HepG2 (cell line): ENCODE measurements around the gene MNX1. TPM values are rescaled to one million over a fixed set of nuclear protein-coding genes. Genes with fewer than 3 reads are reported as not detected.

Source experiments
- ATAC-seq: fragments of 200-7000 bp; cut with Tn5 transposase; 3 replicates; pipeline ENCODE4 v1.9.1; 2020; ENCODE audit warnings: mild to moderate bottlenecking, moderate library complexity
- BruUV-seq: library from RNA; stranded (reverse); fragments of 400-500 nt; replicated peaks from 2 replicates; lab custom pipeline; 2021; lab: Mats Ljungman, UMichigan
- CTCF ChIA-PET: fragments of 300-600 bp; formaldehyde crosslinking; extraction: SDS; loops from one replicate; lab custom pipeline; 2021; ENCODE audit warnings: low total read pairs, inconsistent platforms, low intra/inter-chr PET ratio; lab: Yijun Ruan, JAX
- POLR2A ChIA-PET: fragments of 350-600 bp; sonication (Branson Sonifier 250); formaldehyde crosslinking; loops from one replicate; lab custom pipeline; 2020; ENCODE audit warnings: antibody characterized with exemption, inconsistent platforms; lab: Yijun Ruan, JAX
- DNase-seq: peaks from one replicate; pipeline ENCODE4 v3.0.0-alpha.2; 2015; ENCODE audit warnings: low spot score
- FAIRE-seq: peaks from 3 replicates; lab custom pipeline; 2011; peaks lifted over from hg19 to GRCh38; lab: Jason Lieb, UNC
- H2AFZ ChIP-seq: one replicate; pipeline ENCODE4 v1.6.1; 2011; ENCODE audit warnings: low read length, inconsistent platforms
- H3K27ac ChIP-seq: fragments of 300-600 bp; 3 replicates; pipeline ENCODE4 v1.8.0; 2011; ENCODE audit warnings: mixed run types, mild to moderate bottlenecking, mixed read lengths, low read length, inconsistent platforms; ENCODE audit not compliant: insufficient read depth; ENCODE audit errors: extremely low read length
- H3K27me3 ChIP-seq, 2 experiments: fragments of 200-600 bp in 1 of 2; 2 replicates in 1 of 2; 3 replicates in 1 of 2; pipeline versions ENCODE4 v1.6.0 to v1.8.0; 2011; ENCODE audit warnings: low read length in 2 of 2, mild to moderate bottlenecking in 2 of 2, moderate library complexity in 2 of 2, inconsistent platforms in 1 of 2; ENCODE audit not compliant: insufficient read depth in 2 of 2, control insufficient read depth in 1 of 2
- H3K36me3 ChIP-seq, 2 experiments: fragments of 200-600 bp in 1 of 2; replicated peaks in 1 of 2; 2 replicates in 1 of 2; 3 replicates in 1 of 2; pipeline versions ENCODE4 v1.5.1 to v1.8.0; 2011; ENCODE audit warnings: low read length in 2 of 2, inconsistent platforms in 1 of 2; ENCODE audit not compliant: insufficient read depth in 2 of 2, control insufficient read depth in 1 of 2
- H3K4me1 ChIP-seq: 2 replicates; pipeline ENCODE4 v1.5.1; 2012; ENCODE audit warnings: low read length, inconsistent platforms; ENCODE audit not compliant: insufficient read depth
- H3K4me2 ChIP-seq: 2 replicates; pipeline ENCODE4 v1.6.0; 2011; ENCODE audit warnings: low read depth, low read length, inconsistent platforms
- H3K4me3 ChIP-seq, 3 experiments: fragments of 200-600 bp in 1 of 3; sonication (generic), shearing (Covaris generic) in 1 of 3; replicated peaks in 1 of 3; 2 replicates each; pipeline ENCODE4 v1.5.1; 2011 to 2016; ENCODE audit warnings: low read length in 3 of 3, inconsistent platforms in 2 of 3, low read depth in 2 of 3, mild to moderate bottlenecking in 2 of 3, control low read depth in 1 of 3, mixed read lengths in 1 of 3; ENCODE audit not compliant: insufficient read depth in 1 of 3
- H3K79me2 ChIP-seq: one replicate; pipeline ENCODE4 v1.6.1; 2011; ENCODE audit warnings: low read length, inconsistent platforms; ENCODE audit not compliant: insufficient read depth
- H3K9ac ChIP-seq: 2 replicates; pipeline ENCODE4 v1.6.0; 2011; ENCODE audit warnings: mild to moderate bottlenecking, low read depth, low read length, inconsistent platforms; ENCODE audit not compliant: insufficient read depth
- H3K9me3 ChIP-seq: 2 replicates; pipeline ENCODE4 v1.5.1; 2012; ENCODE audit warnings: mild to moderate bottlenecking, low read length
- H4K20me1 ChIP-seq: 2 replicates; pipeline ENCODE4 v1.6.0; 2011; ENCODE audit warnings: inconsistent platforms, mild to moderate bottlenecking, low read length, moderate library complexity; ENCODE audit not compliant: insufficient read depth
- PRDM4 ChIP-seq: sonication (generic); formaldehyde crosslinking; IDR thresholded peaks from 2 replicates; pipeline ENCODE4 v1.9.0; 2021; ENCODE audit warnings: missing genetic modification reagents, borderline replicate concordance
- TFAP4 ChIP-seq: sonication (generic); IDR thresholded peaks from 2 replicates; pipeline ENCODE4 v1.6.1; 2016; ENCODE audit warnings: low read depth, borderline replicate concordance
- ZNF329 ChIP-seq: sonication (generic); formaldehyde crosslinking; IDR thresholded peaks from 2 replicates; pipeline ENCODE4 v1.9.0; 2021; ENCODE audit warnings: low read depth, mild to moderate bottlenecking, missing genetic modification reagents
- ZNF362 ChIP-seq: sonication (generic); formaldehyde crosslinking; IDR thresholded peaks from 2 replicates; pipeline ENCODE4 v1.4.0; 2020; ENCODE audit warnings: missing genetic modification reagents, mild to moderate bottlenecking, borderline replicate concordance
- ZNF446 ChIP-seq: sonication (generic); formaldehyde crosslinking; IDR thresholded peaks from 2 replicates; pipeline ENCODE4 v1.5.0; 2020; ENCODE audit warnings: mild to moderate bottlenecking, missing genetic modification reagents
- ZNF691 ChIP-seq: sonication (generic); formaldehyde crosslinking; IDR thresholded peaks from 2 replicates; pipeline ENCODE4 v1.4.0; 2020; ENCODE audit warnings: missing genetic modification reagents, low read depth, mild to moderate bottlenecking, borderline replicate concordance
- ZNF749 ChIP-seq: sonication (generic); formaldehyde crosslinking; IDR thresholded peaks from 2 replicates; pipeline ENCODE4 v1.8.0; 2022; ENCODE audit warnings: mild to moderate bottlenecking, missing genetic modification reagents, moderate library complexity, borderline replicate concordance
- ZNF850 ChIP-seq: sonication (generic); formaldehyde crosslinking; conservative IDR thresholded peaks from 2 replicates; pipeline ENCODE4 v1.9.0; 2021; ENCODE audit warnings: mild to moderate bottlenecking, missing genetic modification reagents
- WGBS: methylation state at CpG from one replicate; pipeline ENCODE4 v1.1.6; 2017; ENCODE audit warnings: low lambda C conversion rate; 5-methylcytosine and 5-hydroxymethylcytosine counted together
- in situ Hi-C: cut with HindIII; loops from 2 replicates; pipeline ENCODE4 v1.10.0; 2017; ENCODE audit warnings: low pct_unique_long_range_greater_than_20kb; ENCODE audit not compliant: extremely low pct_ligation_motif_present
- intact Hi-C: fragments of 100-400 bp; cut with micrococcal nuclease; formaldehyde crosslinking; loops from one replicate; pipeline ENCODE4 v1.10.0; 2022; ENCODE audit not compliant: unreplicated experiment
- polyA plus RNA-seq, 8 experiments: library from polyadenylated mRNA; depleted of rRNA in 3 of 8; stranded (reverse) in 7 of 8; unstranded in 1 of 8; fragments of >200 nt; fragmentation: Illumina TruSeq in 4 of 8; extraction: Trizol in 4 of 8; gene quantifications; 2 replicates each; pipeline versions ENCODE4 v1.2.1 to v1.2.3, GENCODE V29; 2011 to 2016; ENCODE audit warnings: low read depth in 4 of 8, missing spikeins in 1 of 8, mixed read lengths in 1 of 8; ENCODE audit not compliant: insufficient read depth in 1 of 8
- total RNA-seq, 5 experiments: library from RNA; depleted of rRNA; stranded (reverse); fragments of >200 nt; fragmentation: Illumina TruSeq; extraction: Trizol; gene quantifications; 2 replicates each; pipeline ENCODE4 v1.2.3, GENCODE V29; 2016; ENCODE audit warnings: low read depth in 1 of 5
- TF ChIP-seq, protein P1 (sequence below): sonication (generic); formaldehyde crosslinking; IDR thresholded peaks from 2 replicates; pipeline ENCODE4 v1.8.1; 2023; ENCODE audit warnings: mild to moderate bottlenecking, missing genetic modification reagents

Gene MNX1
- total and polyA plus RNA-seq, 2 of the 13 experiments (the other 11 are each of a cell fraction or from before 2014, with no cell fraction given): 0.94 to 6.1 TPM

DNA sequence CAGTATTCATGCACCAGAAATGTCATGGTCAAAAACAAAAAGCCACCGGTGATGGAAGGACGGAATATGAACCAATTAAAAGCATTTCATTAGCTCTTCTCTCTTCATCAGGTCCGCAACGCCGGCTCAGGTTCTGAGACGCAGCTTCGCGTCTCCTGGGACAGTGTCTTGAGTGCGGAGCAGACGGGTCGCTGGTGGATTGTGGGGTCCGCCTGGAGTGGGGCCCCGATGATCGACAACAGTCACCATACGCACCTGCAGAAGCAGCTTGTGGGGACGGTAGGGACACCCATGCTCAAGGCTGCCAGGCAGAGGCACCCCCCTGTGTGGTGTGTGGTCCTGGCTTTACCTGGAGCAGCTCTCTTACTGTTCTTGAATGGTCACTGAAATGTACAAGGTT, 47.6 kb downstream of the MNX1 start:
- H4K20me1 ChIP-seq: no peaks in the 10 kb centered on the region
- TF ChIP-seq ZNF749 (CRISPR knock-in tag) (no peak), ZNF691 (CRISPR knock-in tag) (no peak), TFAP4 (no peak), ZNF329 (CRISPR knock-in tag) (no peak), ZNF850 (no peak), ZNF446 (CRISPR knock-in tag) (no peak), ZNF362 (CRISPR knock-in tag) (no peak), PRDM4 (no peak)
- TF ChIP-seq, protein P1, sequence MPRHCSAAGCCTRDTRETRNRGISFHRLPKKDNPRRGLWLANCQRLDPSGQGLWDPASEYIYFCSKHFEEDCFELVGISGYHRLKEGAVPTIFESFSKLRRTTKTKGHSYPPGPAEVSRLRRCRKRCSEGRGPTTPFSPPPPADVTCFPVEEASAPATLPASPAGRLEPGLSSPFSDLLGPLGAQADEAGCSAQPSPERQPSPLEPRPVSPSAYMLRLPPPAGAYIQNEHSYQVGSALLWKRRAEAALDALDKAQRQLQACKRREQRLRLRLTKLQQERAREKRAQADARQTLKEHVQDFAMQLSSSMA (CRISPR knock-in tag): no peak
- ATAC-seq (no peak), DNase-seq (no peak), FAIRE-seq (no peak)
- H3K4me2 ChIP-seq: no peak overlapping the region
- H3K9ac ChIP-seq: no peak overlapping the region
- H3K27ac ChIP-seq: no peak overlapping the region
- H3K4me3 ChIP-seq: no peak overlapping the region
- H3K4me1 ChIP-seq: no peaks in the 10 kb centered on the region
- no peaks in the 10 kb centered on the region for H3K79me2 ChIP-seq
- peaks cover 44 to 90% of the 10 kb centered on the region in 2 experiments for H3K36me3 ChIP-seq
- H3K9me3 ChIP-seq: no peaks in the 10 kb centered on the region
- no peaks in the 10 kb centered on the region for H3K27me3 ChIP-seq
- intact Hi-C loops: no loop called here
- POLR2A ChIA-PET: no interaction called here
- CTCF ChIA-PET: no interaction called here
- in situ Hi-C loops: loop anchor here (25.0 kb wide), 1 partner anchor 299 kb away; no protein-coding TSS in a partner anchor
- 97% methylated on average over 3 of the region's 16 CpGs for WGBS
- BruUV-seq: no TSS peak
- no peak overlapping the region for H2AFZ ChIP-seq
